ENCODE results near the gene CACYBP. TPM values are rescaled to one million over a fixed set of nuclear protein-coding genes. Genes with fewer than 3 reads are reported as not detected.

The CACYBP gene
- total and polyA plus RNA-seq, 2 of the 13 experiments (the other 11 are each of a cell fraction or from before 2014, with no cell fraction given) = 18.4 to 183 TPM

GRCh38 chr1:174999216-174999935 lies 371 bp upstream of the CACYBP start (continued):
- TF ChIP-seq, protein P1, sequence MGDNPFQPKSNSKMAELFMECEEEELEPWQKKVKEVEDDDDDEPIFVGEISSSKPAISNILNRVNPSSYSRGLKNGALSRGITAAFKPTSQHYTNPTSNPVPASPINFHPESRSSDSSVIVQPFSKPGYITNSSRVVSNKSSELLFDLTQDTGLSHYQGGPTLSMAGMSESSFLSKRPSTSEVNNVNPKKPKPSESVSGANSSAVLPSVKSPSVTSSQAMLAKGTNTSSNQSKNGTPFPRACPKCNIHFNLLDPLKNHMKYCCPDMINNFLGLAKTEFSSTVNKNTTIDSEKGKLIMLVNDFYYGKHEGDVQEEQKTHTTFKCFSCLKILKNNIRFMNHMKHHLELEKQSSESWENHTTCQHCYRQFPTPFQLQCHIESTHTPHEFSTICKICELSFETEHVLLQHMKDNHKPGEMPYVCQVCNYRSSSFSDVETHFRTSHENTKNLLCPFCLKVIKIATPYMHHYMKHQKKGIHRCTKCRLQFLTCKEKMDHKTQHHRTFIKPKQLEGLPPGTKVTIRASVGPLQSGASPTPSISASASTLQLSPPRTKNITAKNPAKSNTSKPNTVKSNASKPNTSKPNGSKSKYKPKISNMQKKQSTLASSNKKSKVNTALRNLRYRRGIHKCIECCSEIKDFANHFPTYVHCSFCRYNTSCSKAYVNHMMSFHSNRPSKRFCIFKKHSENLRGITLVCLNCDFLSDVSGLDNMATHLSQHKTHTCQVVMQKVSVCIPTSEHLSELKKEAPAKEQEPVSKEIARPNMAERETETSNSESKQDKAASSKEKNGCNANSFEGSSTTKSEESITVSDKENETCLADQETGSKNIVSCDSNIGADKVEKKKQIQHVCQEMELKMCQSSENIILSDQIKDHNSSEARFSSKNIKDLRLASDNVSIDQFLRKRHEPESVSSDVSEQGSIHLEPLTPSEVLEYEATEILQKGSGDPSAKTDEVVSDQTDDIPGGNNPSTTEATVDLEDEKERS (CRISPR knock-in tag; IDR thresholded peaks at IDR 0.05) = peak; percentile 27; the same call in 1 of the 2 replicates
- TF ChIP-seq HOXD1 (CRISPR knock-in tag; IDR thresholded peaks at IDR 0.05) (no peak), HDAC2 (CRISPR knock-in tag; IDR thresholded peaks at IDR 0.05) (peak; percentile 50; the same call in 1 of the 2 replicates), KLF11 (CRISPR knock-in tag; IDR thresholded peaks at IDR 0.05) (no peak; the same call in 1 of the 2 replicates), TARDBP (CRISPR knock-in tag; IDR thresholded peaks at IDR 0.05) (peak; percentile 80), HNRNPLL (IDR thresholded peaks at IDR 0.05; ENCODE audit: low read depth, low read length, poor library complexity, severe bottlenecking) (peak; percentile 96), MLX (CRISPR knock-in tag; IDR thresholded peaks at IDR 0.05) (0 out of 2 replicates have a peak, but pooled peaks have one; percentile 15), SPEN (CRISPR knock-in tag; IDR thresholded peaks at IDR 0.05; ENCODE audit: low read depth) (peak; percentile 79; the same call in 1 of the 2 replicates), ZNF160 (CRISPR knock-in tag; IDR thresholded peaks at IDR 0.05) (peak; percentile 18; the same call in 1 of the 2 replicates), ARNT (IDR thresholded peaks at IDR 0.05) (no peak), ERF (CRISPR knock-in tag; IDR thresholded peaks at IDR 0.05) (peak; percentile 55; the same call in 1 of the 2 replicates), HIVEP1 (CRISPR knock-in tag; IDR thresholded peaks at IDR 0.05) (peak; percentile 33; the same call in 1 of the 2 replicates), SMC3 (IDR thresholded peaks at IDR 0.05; ENCODE audit: low read length) (no peak), ZNF552 (CRISPR knock-in tag; IDR thresholded peaks at IDR 0.05; ENCODE audit: borderline replicate concordance) (peak; percentile 75; the same call in 1 of the 2 replicates), MBD4 (IDR thresholded peaks at IDR 0.05; ENCODE audit: borderline replicate concordance, low read length) (no peak)
- TF ChIP-seq, protein P2, sequence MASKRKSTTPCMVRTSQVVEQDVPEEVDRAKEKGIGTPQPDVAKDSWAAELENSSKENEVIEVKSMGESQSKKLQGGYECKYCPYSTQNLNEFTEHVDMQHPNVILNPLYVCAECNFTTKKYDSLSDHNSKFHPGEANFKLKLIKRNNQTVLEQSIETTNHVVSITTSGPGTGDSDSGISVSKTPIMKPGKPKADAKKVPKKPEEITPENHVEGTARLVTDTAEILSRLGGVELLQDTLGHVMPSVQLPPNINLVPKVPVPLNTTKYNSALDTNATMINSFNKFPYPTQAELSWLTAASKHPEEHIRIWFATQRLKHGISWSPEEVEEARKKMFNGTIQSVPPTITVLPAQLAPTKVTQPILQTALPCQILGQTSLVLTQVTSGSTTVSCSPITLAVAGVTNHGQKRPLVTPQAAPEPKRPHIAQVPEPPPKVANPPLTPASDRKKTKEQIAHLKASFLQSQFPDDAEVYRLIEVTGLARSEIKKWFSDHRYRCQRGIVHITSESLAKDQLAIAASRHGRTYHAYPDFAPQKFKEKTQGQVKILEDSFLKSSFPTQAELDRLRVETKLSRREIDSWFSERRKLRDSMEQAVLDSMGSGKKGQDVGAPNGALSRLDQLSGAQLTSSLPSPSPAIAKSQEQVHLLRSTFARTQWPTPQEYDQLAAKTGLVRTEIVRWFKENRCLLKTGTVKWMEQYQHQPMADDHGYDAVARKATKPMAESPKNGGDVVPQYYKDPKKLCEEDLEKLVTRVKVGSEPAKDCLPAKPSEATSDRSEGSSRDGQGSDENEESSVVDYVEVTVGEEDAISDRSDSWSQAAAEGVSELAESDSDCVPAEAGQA (IDR thresholded peaks at IDR 0.05; ENCODE audit: low read depth) = peak; percentile 99
- TF ChIP-seq, protein P2 (CRISPR knock-in tag; IDR thresholded peaks at IDR 0.05; ENCODE audit: borderline replicate concordance) = no peak
- TF ChIP-seq, protein P3, sequence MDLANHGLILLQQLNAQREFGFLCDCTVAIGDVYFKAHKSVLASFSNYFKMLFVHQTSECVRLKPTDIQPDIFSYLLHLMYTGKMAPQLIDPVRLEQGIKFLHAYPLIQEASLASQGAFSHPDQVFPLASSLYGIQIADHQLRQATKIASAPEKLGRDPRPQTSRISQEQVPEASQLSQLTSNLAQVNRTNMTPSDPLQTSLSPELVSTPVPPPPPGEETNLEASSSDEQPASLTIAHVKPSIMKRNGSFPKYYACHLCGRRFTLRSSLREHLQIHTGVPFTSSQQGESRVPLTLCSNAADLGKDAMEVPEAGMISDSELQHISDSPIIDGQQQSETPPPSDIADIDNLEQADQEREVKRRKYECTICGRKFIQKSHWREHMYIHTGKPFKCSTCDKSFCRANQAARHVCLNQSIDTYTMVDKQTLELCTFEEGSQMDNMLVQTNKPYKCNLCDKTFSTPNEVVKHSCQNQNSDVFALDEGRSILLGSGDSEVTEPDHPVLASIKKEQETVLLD (CRISPR knock-in tag; IDR thresholded peaks at IDR 0.05; ENCODE audit: low read depth) = peak; percentile 66; the same call in 1 of the 2 replicates

Measured in HepG2 (cell line).